ENCODE data around the gene AHCYL1.

DNA sequence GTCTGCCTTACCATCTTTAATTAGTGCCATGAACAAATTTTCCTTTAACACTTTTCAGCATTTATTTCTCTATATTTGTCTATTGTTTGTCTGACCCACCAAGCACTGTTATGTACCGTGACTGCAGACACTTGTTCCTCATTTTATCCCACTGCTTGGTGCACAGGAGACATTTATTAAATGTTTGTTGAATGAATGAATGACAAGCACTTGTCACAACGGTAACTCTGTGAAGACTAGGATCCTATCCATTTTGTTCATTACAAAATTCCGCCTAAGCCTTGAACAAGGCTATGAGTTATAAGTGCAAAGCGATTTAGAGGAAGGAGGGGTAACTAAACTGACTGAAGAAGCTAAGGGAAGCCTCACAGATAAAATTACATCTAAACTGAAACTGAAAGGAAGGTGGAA lies 49.5 kb downstream of the AHCYL1 start:
- TF ChIP-seq, protein P1, sequence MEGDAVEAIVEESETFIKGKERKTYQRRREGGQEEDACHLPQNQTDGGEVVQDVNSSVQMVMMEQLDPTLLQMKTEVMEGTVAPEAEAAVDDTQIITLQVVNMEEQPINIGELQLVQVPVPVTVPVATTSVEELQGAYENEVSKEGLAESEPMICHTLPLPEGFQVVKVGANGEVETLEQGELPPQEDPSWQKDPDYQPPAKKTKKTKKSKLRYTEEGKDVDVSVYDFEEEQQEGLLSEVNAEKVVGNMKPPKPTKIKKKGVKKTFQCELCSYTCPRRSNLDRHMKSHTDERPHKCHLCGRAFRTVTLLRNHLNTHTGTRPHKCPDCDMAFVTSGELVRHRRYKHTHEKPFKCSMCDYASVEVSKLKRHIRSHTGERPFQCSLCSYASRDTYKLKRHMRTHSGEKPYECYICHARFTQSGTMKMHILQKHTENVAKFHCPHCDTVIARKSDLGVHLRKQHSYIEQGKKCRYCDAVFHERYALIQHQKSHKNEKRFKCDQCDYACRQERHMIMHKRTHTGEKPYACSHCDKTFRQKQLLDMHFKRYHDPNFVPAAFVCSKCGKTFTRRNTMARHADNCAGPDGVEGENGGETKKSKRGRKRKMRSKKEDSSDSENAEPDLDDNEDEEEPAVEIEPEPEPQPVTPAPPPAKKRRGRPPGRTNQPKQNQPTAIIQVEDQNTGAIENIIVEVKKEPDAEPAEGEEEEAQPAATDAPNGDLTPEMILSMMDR (IDR thresholded peaks at IDR 0.05; ENCODE audit: insufficient read depth, low read length) = no peak
- TF ChIP-seq, protein P2, sequence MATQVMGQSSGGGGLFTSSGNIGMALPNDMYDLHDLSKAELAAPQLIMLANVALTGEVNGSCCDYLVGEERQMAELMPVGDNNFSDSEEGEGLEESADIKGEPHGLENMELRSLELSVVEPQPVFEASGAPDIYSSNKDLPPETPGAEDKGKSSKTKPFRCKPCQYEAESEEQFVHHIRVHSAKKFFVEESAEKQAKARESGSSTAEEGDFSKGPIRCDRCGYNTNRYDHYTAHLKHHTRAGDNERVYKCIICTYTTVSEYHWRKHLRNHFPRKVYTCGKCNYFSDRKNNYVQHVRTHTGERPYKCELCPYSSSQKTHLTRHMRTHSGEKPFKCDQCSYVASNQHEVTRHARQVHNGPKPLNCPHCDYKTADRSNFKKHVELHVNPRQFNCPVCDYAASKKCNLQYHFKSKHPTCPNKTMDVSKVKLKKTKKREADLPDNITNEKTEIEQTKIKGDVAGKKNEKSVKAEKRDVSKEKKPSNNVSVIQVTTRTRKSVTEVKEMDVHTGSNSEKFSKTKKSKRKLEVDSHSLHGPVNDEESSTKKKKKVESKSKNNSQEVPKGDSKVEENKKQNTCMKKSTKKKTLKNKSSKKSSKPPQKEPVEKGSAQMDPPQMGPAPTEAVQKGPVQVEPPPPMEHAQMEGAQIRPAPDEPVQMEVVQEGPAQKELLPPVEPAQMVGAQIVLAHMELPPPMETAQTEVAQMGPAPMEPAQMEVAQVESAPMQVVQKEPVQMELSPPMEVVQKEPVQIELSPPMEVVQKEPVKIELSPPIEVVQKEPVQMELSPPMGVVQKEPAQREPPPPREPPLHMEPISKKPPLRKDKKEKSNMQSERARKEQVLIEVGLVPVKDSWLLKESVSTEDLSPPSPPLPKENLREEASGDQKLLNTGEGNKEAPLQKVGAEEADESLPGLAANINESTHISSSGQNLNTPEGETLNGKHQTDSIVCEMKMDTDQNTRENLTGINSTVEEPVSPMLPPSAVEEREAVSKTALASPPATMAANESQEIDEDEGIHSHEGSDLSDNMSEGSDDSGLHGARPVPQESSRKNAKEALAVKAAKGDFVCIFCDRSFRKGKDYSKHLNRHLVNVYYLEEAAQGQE (IDR thresholded peaks at IDR 0.05; ENCODE audit: insufficient replicate concordance, low read depth) = peak; percentile 8
- TF ChIP-seq GABPA (IDR thresholded peaks at IDR 0.05; ENCODE audit: low read depth) = no peak
